SJSA1 (cell line): ENCODE results near the gene FAF1. TPM values are rescaled to one million over a fixed set of nuclear protein-coding genes. Genes with fewer than 3 reads are reported as not detected.

Experiments used
- DNase-seq, 2 experiments: peaks; one replicate each; pipeline ENCODE4 v3.0.0-alpha.2; 2015 to 2020; ENCODE audit warnings: low spot score in 2 of 2, low read depth in 1 of 2
- H3K27ac ChIP-seq: fragments of 250-450 bp; sonication (Bioruptor Pico); 2 replicates; pipeline ENCODE4 v1.5.1; 2020; ENCODE audit warnings: mild to moderate bottlenecking, moderate library complexity
- H3K27me3 ChIP-seq: fragments of 250-450 bp; sonication (Bioruptor Pico); replicated peaks from 2 replicates; pipeline ENCODE4 v1.5.1; 2020; ENCODE audit warnings: mild to moderate bottlenecking, moderate library complexity
- H3K36me3 ChIP-seq: fragments of 250-450 bp; sonication (Bioruptor Pico); 2 replicates; pipeline ENCODE4 v1.5.1; 2020; ENCODE audit warnings: mild to moderate bottlenecking
- H3K4me1 ChIP-seq: fragments of 250-450 bp; sonication (Bioruptor Pico); replicated peaks from 2 replicates; pipeline ENCODE4 v1.6.1; 2021; ENCODE audit warnings: mild to moderate bottlenecking
- H3K4me3 ChIP-seq: fragments of 250-450 bp; sonication (Bioruptor Pico); 2 replicates; pipeline ENCODE4 v1.5.1; 2020; ENCODE audit warnings: mild to moderate bottlenecking
- H3K9me3 ChIP-seq: fragments of 250-450 bp; sonication (Bioruptor Pico); replicated peaks from 2 replicates; pipeline ENCODE4 v1.5.1; 2020; ENCODE audit warnings: mild to moderate bottlenecking
- total RNA-seq: library from RNA; depleted of rRNA; stranded (reverse); fragments of >200 nt; shearing (Covaris generic); gene quantifications from 2 replicates; pipeline ENCODE4 v1.2.3, GENCODE V29; 2014

FAF1 gene
- total RNA-seq, 1 experiment from 2014 or later: 96.3 TPM

DNA sequence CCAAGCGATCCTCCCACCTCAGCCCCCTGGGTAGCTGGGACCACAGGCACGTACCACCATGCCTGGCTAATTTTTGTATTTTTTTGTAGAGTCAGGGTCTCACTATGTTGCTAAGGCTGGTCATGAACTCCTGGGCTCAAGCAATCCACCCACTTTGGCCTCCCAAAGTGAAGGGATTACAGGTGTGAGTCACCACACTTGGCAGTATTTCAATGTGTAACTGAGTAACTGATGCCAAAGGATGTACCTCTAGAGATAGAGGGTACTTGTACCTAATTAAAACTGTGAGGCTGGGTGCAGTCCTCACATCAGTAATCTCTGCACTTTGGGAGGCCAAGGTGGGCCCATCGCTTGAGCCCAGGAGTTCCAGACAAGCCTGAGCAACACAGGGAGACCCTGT lies 278.1 kb downstream of the FAF1 start:
- no peak overlapping the region for H3K27ac ChIP-seq
- 0 out of 2 replicates have a peak, but pooled peaks cover 3% of the 10 kb centered on the region for H3K36me3 ChIP-seq
- H3K4me1 ChIP-seq: no peaks in the 10 kb centered on the region
- no peaks in the 10 kb centered on the region for H3K9me3 ChIP-seq
- DNase-seq: no peak
- H3K4me3 ChIP-seq: no peak overlapping the region
- no peaks in the 10 kb centered on the region for H3K27me3 ChIP-seq

DNA sequence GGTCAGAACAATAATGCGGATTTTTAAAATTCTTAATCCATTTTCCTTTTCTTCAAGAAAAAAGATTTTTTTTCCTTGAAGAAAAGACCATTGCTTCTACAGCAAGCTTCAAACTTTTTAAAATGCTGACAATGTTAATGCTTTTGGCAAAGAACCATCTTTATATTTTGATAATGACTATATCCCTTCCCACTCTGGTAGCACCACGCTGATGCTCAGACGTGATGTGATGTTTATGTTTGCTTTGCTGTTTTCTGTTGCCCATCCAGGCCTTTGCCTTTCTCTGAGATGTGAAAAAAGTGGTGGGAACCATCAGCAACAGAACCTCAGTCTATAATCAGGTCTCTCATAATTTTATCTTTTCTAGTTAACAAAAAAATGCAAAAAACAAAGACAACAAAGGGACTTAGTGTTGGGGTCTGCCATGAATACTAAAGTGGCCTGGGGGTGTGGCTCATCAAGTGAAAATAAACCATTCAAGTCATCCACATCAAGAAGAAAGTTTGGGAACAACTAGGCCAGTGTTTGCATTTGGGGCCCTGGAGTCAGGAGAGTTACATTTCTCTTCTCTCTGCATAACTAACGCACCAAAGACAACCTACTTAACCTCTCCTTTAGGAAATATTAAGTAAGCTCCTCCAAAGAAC lies 292.2 kb downstream of the FAF1 start:
- Histone ChIP-seq H3K36me3 (no peaks in the 10 kb centered on the region), H3K27me3 (no peaks in the 10 kb centered on the region), H3K4me1 (peaks cover 23% of the 10 kb centered on the region), H3K27ac (no peak overlapping the region), H3K4me3 (no peak overlapping the region), H3K9me3 (no peaks in the 10 kb centered on the region)
- DNase-seq: no peak

DNA sequence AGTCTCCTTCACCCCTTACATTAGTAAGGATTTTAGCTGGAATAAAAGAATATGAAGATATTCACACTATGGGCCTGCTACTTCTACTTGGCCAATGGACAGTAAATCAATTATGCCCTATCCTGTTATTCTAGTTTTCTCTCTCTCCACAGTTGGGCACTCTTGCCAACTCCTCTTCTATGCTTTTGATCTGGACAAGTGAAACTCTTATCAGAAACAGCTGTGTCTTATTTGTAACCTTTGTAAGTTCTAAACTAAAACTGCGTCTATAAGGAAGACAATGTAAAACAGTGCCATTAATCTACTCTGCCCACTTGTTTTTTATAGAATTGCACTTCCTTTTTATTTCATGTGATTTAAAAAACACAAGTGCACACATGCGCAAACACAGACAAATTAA lies 292.8 kb downstream of the FAF1 start:
- H3K4me1 ChIP-seq: peaks cover 24% of the 10 kb centered on the region
- no peaks in the 10 kb centered on the region for H3K27me3 ChIP-seq
- H3K9me3 ChIP-seq: no peaks in the 10 kb centered on the region
- no peak for DNase-seq
- H3K27ac ChIP-seq: no peak overlapping the region
- no peaks in the 10 kb centered on the region for H3K36me3 ChIP-seq
- H3K4me3 ChIP-seq: no peak overlapping the region

DNA sequence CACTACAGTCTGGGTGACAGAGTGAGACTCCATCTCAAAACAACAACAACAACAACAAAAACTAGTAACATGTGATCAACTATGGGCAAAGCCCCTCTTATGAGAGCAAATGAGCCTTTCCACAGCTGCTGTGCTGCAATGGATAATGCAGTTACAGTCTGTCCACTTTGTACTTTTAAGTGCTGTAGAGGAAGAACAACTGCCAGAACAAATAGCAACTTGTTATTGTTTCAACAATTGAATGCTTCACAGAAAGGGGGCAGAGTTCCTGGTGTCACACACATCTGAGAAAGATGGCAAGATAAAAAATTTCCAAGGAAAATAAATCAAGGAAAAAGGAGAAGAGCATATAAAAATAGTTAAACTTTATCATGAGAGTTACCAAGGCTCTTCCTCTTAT lies 293.2 kb downstream of the FAF1 start:
- H3K4me3 ChIP-seq: no peak overlapping the region
- no peaks in the 10 kb centered on the region for H3K27me3 ChIP-seq

DNA sequence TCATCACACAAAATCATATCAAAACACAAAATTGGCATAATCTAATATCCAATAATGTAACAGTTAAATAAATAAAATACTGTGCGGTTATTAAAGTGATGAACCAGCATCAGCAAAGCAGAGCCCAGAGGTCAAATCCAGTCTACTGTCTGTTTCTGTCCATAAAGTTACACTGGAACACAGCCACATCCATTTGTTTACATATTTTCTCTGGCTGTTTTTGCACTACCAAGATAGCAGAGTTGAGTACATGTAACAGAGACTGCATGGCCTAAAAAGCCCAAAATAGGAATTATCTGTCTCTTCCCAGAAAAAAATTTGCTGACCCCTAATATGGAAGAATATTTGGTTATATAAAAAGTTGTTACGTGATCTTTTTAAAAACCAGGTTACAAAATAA lies 294.7 kb downstream of the FAF1 start:
- Histone ChIP-seq H3K27me3 (no peaks in the 10 kb centered on the region), H3K4me3 (no peak overlapping the region), H3K4me1 (peaks cover 35% of the 10 kb centered on the region), H3K36me3 (no peaks in the 10 kb centered on the region), H3K27ac (no peak overlapping the region), H3K9me3 (no peaks in the 10 kb centered on the region)
- DNase-seq: no peak

More for the DNA sequence above, 293.2 kb downstream of the FAF1 start:
- no peak overlapping the region for H3K27ac ChIP-seq
- H3K9me3 ChIP-seq: no peaks in the 10 kb centered on the region
- H3K36me3 ChIP-seq: no peaks in the 10 kb centered on the region
- no peak for DNase-seq
- H3K4me1 ChIP-seq: peaks cover 28% of the 10 kb centered on the region

DNA sequence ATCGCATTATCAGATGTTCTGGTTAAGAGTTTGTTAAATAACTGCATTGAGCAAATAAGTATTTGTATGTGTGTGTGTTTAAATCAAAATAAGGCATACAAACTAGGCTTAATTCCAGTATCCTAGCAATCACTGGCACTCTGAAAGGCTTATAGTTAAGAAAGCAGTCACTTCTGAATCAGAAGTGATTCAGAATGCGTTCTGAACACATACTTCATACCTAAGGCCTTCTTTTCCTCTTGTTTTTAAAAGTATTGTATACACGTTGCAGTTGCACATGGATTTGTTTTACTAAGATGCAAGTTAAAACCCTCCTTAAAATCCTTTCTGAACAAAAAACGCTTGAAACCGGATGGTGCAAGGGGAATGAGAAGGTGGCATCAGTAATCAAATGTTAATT lies 298.4 kb downstream of the FAF1 start:
- H3K27ac ChIP-seq: peak overlapping the region; percentile 9; the same call in 1 of the 2 replicates
- H3K36me3 ChIP-seq: no peaks in the 10 kb centered on the region
- DNase-seq: peak in 1 of 2 experiments; percentile 22

DNA sequence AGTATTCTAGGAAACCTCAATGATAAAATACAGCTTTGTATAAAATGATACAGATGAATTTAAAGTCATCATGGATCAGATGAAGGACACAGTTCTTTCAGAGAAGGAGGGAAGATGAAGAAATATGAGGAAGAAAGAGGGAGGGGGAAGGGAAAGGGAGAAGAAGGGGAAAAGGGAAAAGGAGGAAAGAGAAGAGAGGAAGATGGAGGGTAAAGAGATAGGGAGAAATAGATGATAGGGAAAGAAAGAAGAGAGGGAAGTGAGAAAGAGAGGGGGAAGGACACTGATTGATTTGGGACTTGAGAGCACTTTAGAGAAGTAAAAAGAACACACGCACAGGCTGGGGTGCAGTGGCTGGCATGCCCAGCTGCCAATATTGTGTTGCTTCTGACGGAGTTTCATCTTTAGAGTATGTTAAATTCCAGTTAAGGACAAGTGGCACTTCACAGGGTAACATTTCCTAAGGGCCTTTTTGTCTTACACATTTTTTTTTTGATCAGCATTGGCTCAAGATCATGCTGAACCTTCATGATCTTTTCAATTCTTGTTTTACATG lies 300.9 kb downstream of the FAF1 start:
- Histone ChIP-seq H3K27me3 (no peaks in the 10 kb centered on the region), H3K4me3 (no peak overlapping the region), H3K36me3 (no peaks in the 10 kb centered on the region), H3K4me1 (peaks cover 33% of the 10 kb centered on the region), H3K27ac (peak overlapping the region; percentile 61), H3K9me3 (no peaks in the 10 kb centered on the region)
- peak in 1 of 2 experiments; percentile 29 for DNase-seq

More for the DNA sequence above, 298.4 kb downstream of the FAF1 start:
- Histone ChIP-seq H3K4me1 (peaks cover 42% of the 10 kb centered on the region), H3K27me3 (no peaks in the 10 kb centered on the region), H3K4me3 (no peak overlapping the region), H3K9me3 (no peaks in the 10 kb centered on the region)

DNA sequence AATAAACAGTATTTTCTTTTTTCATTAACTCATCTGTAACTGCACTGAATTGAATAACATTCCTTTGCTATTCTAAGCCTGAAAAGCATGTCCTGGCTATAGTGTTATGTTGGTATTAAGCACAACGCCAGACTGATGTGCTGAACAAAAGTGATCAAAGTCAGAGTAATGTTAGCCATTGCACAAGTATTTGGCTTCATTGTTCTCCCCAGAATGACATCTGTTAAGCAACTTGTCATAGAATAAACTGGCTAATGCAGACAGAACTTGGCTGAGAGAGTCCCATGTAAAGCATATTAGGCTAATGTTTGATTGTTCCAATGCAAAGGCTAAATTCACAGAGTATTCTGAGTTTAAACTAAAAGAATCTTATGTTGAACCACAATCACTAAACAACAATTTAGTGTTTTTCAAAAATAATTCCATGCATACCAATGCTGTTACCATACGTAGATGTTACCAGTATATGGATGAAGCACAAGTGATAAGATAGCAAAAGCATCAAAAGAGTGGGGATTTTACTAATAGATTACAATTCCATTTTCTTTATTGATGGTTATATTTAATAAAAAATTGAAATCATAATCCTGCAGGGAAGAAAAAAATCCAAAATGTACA lies 301.5 kb downstream of the FAF1 start:
- H3K9me3 ChIP-seq: no peaks in the 10 kb centered on the region
- no peaks in the 10 kb centered on the region for H3K27me3 ChIP-seq
- H3K36me3 ChIP-seq: no peaks in the 10 kb centered on the region
- peaks cover 33% of the 10 kb centered on the region for H3K4me1 ChIP-seq
- H3K27ac ChIP-seq: peak overlapping the region; percentile 61
- no peak overlapping the region for H3K4me3 ChIP-seq
- peak in 1 of 2 experiments; percentile 85 for DNase-seq

DNA sequence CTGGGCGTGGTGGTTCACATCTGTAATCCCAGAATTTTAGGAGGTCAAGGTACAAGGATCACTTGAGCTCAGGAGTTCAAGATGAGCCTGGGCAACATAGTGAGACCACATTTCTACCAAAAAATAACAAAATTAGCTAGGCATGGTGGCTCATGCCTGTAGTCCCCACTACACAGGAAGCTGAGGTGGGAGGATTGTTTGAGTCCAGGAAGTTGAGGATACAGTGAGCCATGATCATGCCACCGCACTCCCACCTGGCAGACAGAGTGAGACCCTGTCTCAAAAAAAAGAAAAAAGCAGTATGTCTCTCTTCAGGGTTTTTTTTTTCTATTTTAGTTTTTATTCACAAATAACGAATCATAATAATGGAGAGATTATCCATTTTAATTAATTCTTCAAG lies 303.1 kb downstream of the FAF1 start:
- H3K36me3 ChIP-seq: no peaks in the 10 kb centered on the region
- H3K9me3 ChIP-seq: no peaks in the 10 kb centered on the region
- H3K27ac ChIP-seq: no peak overlapping the region
- no peaks in the 10 kb centered on the region for H3K27me3 ChIP-seq
- H3K4me1 ChIP-seq: peaks cover 29% of the 10 kb centered on the region
- H3K4me3 ChIP-seq: no peak overlapping the region
- no peak for DNase-seq

DNA sequence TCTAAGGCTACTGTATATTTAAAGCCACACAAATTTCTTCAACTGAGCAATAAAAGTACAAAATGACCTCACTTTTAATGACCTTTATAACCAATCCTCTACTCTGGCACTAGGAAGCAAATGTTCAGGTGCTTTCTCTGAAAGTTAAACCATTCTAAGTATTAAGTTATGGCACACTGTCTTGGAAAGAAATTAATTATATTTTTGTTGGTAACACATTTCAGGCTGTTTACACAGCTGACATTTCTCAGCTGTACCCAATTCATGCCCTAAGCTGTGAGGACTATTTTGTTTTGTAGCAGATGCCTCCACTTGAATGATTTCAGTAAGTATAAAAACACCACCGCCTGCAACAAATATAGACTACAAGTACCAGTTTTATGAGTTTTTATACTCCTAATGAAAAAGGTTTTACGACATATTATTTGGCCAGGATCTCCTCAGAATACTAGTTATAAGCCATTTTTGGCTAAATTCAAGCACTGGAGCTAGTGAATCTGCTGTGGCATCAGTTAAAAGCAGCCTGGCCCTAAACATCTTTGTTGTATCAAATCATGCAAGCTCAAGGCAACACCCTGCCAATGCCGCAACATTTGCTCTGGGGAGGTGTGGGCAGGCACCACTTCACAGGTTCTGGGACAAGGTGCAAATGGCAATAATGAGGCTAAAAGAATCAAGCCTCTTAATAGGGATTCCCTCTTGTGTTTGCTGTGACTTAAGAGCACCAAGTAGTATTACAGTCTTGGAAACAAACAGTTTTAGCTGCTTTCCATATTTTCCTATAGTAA lies 308.4 kb downstream of the FAF1 start:
- no peak for DNase-seq
- Histone ChIP-seq H3K27me3 (no peaks in the 10 kb centered on the region), H3K27ac (no peak overlapping the region), H3K4me1 (no peaks in the 10 kb centered on the region), H3K4me3 (no peak overlapping the region), H3K9me3 (no peaks in the 10 kb centered on the region), H3K36me3 (no peaks in the 10 kb centered on the region)

DNA sequence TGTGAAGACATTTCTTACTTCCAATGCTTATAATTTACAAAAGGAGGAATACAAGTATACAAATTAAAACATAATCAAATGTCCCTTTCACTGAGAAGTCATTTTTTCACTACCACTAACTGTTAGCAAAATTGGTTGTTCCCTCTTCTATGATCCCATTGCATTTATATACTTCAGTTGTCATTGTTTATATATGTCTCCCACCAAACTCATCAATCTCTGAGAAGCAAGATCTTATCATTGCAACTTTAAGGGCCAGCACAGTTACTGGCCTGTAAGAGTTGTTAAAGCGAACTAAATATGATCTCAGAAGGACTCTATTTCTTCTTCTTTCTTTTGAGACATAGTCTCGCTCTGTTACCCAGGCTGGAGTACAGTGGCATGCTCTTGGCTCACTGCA lies 313.5 kb downstream of the FAF1 start:
- no peak overlapping the region for H3K4me3 ChIP-seq
- peaks cover 9% of the 10 kb centered on the region for H3K36me3 ChIP-seq
- no peak overlapping the region for H3K27ac ChIP-seq
- H3K4me1 ChIP-seq: peaks cover 17% of the 10 kb centered on the region
- no peak for DNase-seq
- H3K9me3 ChIP-seq: 0 out of 2 replicates have a peak, but pooled peaks cover 4% of the 10 kb centered on the region
- H3K27me3 ChIP-seq: no peaks in the 10 kb centered on the region

DNA sequence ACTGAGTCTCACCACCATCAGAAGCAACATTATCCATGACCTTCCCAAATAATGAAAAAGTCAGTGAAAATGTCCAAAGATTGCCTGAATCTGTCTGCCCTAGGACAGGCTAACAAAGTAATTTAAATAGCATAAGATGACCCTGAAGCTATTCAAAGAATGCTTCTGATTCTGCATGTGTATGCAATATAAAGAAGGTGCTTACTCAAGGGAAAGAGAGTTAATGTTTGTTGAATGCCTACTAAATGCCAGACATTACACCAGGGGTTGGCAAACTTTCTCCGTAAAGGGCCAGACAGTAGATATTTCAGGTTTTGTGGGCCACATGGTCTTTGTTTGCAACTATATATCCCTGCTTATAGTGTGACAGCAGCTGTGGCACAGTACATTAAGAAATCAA lies 314.9 kb downstream of the FAF1 start:
- no peak for DNase-seq
- Histone ChIP-seq H3K4me3 (no peak overlapping the region), H3K36me3 (peaks cover 9% of the 10 kb centered on the region), H3K27me3 (no peaks in the 10 kb centered on the region), H3K27ac (no peak overlapping the region), H3K4me1 (peaks cover 17% of the 10 kb centered on the region), H3K9me3 (0 out of 2 replicates have a peak, but pooled peaks cover 4% of the 10 kb centered on the region)

DNA sequence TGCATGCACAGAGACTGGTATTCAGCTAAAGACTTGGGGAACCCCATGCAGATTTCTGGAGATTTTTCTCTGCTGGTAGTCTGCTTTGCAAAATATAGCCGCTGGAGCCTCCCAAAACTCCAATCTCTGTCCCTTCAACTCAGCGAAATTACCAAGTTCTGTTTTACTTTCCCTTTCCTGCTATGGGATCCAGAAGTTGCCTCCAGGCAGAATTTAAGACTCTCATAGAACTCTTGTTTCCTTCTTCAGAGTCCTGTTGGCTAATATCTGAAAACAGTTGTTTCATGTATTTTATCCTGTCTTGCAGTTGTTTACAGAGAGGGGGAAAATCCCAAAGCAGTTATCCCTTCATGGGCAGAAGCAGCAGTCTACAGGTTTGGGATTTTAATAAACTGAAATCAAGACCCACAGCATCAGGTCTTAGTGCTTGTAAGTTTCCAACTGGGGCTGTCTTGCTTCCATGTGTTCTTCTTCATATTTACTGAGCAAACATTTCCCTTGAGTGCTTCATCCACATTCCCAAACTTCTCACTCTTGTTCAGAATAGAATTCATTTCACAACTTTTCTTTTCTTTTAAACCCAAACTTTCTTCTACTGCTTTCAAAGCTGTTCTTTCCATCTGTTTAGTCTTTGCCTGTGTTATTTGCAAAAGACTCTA lies 315.5 kb downstream of the FAF1 start:
- 0 out of 2 replicates have a peak overlapping the region, but pooled peaks have one; percentile 8 for H3K4me3 ChIP-seq
- peaks cover 9% of the 10 kb centered on the region for H3K36me3 ChIP-seq
- no peaks in the 10 kb centered on the region for H3K27me3 ChIP-seq
- DNase-seq: peak in 1 of 2 experiments; percentile 32
- 0 out of 2 replicates have a peak, but pooled peaks cover 4% of the 10 kb centered on the region for H3K9me3 ChIP-seq
- peaks cover 17% of the 10 kb centered on the region for H3K4me1 ChIP-seq
- peak overlapping the region; percentile 9; the same call in 1 of the 2 replicates for H3K27ac ChIP-seq
